ENCODE data around the gene SLC10A2. TPM values are rescaled to one million over a fixed set of nuclear protein-coding genes. Genes with fewer than 3 reads are reported as not detected.
"Not testable (repeated sequence)": the region's sequence is repeated elsewhere in the genome, so short reads cannot be mapped to it uniquely, and the experiment has no call there.

SLC10A2 gene
- total RNA-seq, 2 donors from 2014 or later, result 0.20 to 0.74 TPM

DNA sequence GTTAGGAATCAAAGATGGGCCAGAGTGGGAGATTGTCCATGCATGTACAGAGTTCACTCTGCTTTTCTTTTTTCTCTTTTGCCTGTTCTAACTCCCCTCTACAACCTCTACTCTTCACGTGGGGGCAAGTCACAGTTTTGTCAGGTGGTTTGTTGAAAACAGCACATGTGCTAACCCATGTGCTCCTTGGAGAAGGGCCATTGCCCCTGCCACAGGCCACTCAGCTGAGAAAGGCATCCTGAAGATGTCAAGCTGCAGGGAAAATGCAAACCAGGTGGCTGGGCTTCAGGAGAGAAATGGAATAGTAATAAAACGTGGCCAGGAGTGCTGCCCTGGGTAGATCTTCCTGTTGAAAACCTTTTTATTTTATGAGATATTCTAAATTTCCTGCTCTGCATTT lies 35.3 kb upstream of the SLC10A2 start:
- H3K27me3 ChIP-seq, result no peaks in the 10 kb centered on the region
- no peak overlapping the region for H3K4me3 ChIP-seq
- intact Hi-C loops (cut with DNase I), result no loop called here
- H3K36me3 ChIP-seq, result no peaks in the 10 kb centered on the region
- H3K4me1 ChIP-seq, result no peaks in the 10 kb centered on the region
- TF ChIP-seq, protein P1, sequence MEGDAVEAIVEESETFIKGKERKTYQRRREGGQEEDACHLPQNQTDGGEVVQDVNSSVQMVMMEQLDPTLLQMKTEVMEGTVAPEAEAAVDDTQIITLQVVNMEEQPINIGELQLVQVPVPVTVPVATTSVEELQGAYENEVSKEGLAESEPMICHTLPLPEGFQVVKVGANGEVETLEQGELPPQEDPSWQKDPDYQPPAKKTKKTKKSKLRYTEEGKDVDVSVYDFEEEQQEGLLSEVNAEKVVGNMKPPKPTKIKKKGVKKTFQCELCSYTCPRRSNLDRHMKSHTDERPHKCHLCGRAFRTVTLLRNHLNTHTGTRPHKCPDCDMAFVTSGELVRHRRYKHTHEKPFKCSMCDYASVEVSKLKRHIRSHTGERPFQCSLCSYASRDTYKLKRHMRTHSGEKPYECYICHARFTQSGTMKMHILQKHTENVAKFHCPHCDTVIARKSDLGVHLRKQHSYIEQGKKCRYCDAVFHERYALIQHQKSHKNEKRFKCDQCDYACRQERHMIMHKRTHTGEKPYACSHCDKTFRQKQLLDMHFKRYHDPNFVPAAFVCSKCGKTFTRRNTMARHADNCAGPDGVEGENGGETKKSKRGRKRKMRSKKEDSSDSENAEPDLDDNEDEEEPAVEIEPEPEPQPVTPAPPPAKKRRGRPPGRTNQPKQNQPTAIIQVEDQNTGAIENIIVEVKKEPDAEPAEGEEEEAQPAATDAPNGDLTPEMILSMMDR (IDR thresholded peaks at IDR 0.05), result no peak
- H3K27ac ChIP-seq, result no peak overlapping the region
- H3K9ac ChIP-seq (ENCODE audit: low read depth in 2 of 2, low read length in 2 of 2), result no peak overlapping the region
- DNase-seq, result no peak
- no peaks in the 10 kb centered on the region for H3K9me3 ChIP-seq

DNA sequence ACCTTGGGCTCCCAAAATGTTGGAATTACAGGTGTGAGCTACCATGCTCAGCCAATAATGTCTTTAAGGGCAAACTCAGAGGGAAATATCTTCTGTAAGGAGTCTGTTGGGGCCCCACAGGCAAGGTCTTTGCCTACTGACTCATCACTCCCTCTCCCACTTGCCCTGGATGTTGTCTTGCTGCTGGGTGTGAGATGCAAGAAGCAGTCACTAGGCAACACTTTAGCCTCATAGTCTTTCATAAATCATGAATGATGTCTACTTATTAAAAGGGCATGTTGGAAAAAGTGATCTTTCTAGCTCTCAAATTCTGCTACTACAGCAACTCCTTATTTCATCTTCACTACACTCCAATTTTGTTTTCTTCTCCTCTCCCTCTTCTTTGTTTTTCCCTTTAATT lies 34.6 kb upstream of the SLC10A2 start:
- Histone ChIP-seq H3K9ac (ENCODE audit: low read depth in 2 of 2, low read length in 2 of 2) (no peak overlapping the region), H3K27me3 (no peaks in the 10 kb centered on the region), H3K9me3 (no peaks in the 10 kb centered on the region), H3K4me1 (no peaks in the 10 kb centered on the region), H3K27ac (no peak overlapping the region), H3K4me3 (no peak overlapping the region), H3K36me3 (no peaks in the 10 kb centered on the region)
- no peak for DNase-seq
- TF ChIP-seq, protein P1 (IDR thresholded peaks at IDR 0.05), result no peak
- intact Hi-C loops (cut with DNase I), result no loop called here

- intact Hi-C loops (cut with DNase I), result no loop called here
- no peak for DNase-seq
Measured at GRCh38 chr13:103099722-103100293, 33.6 kb upstream of the SLC10A2 start.

DNA sequence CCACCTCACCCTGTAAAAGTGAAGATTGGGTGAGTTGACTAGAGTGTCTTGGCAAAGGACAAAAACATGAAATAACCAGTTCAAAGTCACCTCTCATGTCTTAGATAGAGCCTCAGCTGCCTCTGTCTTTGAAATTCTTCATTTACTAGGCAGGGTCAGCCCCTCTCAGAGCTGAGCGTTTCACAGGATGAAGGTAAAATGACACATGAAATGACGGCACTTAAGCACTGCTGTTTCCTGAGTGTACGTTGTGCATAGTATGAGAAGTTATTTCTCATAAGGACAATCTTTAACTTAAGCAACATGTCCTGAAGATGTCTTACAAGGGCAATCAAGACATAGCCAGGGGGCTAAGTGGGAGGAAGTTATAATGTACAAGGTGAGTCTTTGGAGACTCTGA lies 32.3 kb upstream of the SLC10A2 start:
- no peak overlapping the region for H3K9ac ChIP-seq (ENCODE audit: low read depth in 2 of 2, low read length in 2 of 2)
- H3K9me3 ChIP-seq, result no peaks in the 10 kb centered on the region
- no peaks in the 10 kb centered on the region for H3K27me3 ChIP-seq
- H3K4me3 ChIP-seq, result no peak overlapping the region
- intact Hi-C loops (cut with DNase I), result no loop called here
- no peak overlapping the region for H3K27ac ChIP-seq
- H3K4me1 ChIP-seq, result no peaks in the 10 kb centered on the region
- TF ChIP-seq, protein P1 (IDR thresholded peaks at IDR 0.05), result no peak
- no peak for DNase-seq
- no peaks in the 10 kb centered on the region for H3K36me3 ChIP-seq

More at GRCh38 chr13:103099722-103100293, 33.6 kb upstream of the SLC10A2 start:
- H3K36me3 ChIP-seq, result no peaks in the 10 kb centered on the region
- H3K9ac ChIP-seq (ENCODE audit: low read depth in 2 of 2, low read length in 2 of 2), result no peak overlapping the region
- no peak overlapping the region for H3K27ac ChIP-seq
- no peak overlapping the region for H3K4me3 ChIP-seq
- H3K27me3 ChIP-seq, result no peaks in the 10 kb centered on the region
- H3K9me3 ChIP-seq, result no peaks in the 10 kb centered on the region
- TF ChIP-seq, protein P1 (IDR thresholded peaks at IDR 0.05), result no peak
- H3K4me1 ChIP-seq, result no peaks in the 10 kb centered on the region

DNA sequence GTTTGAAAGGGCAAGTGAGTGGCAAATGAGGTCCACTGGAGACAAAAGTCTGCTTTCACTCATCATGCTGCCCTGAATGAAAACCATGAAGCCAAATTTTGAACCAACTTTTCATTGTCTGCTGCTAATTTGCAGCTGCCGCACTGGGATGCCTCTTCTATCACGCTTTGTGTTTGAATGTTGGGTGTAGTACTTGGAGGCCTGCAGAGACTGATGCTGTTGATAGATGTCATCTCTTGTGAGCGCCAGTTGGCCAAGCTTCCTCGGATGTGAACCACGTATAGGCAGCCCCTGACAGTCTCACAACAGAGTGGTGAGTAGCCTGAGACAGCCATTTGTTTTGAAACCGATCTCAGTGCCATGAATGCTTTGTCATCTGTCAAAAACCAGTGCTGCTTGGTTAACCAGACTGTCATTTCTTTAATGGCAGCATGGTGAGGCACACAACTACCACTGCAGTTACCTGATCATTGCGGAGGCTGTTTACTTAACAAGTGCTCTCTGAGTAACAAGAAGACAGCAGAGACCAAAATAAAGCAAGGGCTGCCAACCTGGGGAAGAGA lies 31.2 kb upstream of the SLC10A2 start:
- TF ChIP-seq, protein P1 (IDR thresholded peaks at IDR 0.05), result no peak
- no peaks in the 10 kb centered on the region for H3K9me3 ChIP-seq
- H3K4me1 ChIP-seq, result no peaks in the 10 kb centered on the region
- no peaks in the 10 kb centered on the region for H3K36me3 ChIP-seq
- no peak for DNase-seq
- H3K27me3 ChIP-seq, result no peaks in the 10 kb centered on the region
- no peak overlapping the region for H3K9ac ChIP-seq (ENCODE audit: low read depth in 2 of 2, low read length in 2 of 2)
- H3K27ac ChIP-seq, result no peak overlapping the region
- intact Hi-C loops (cut with DNase I), result no loop called here
- H3K4me3 ChIP-seq, result no peak overlapping the region

DNA sequence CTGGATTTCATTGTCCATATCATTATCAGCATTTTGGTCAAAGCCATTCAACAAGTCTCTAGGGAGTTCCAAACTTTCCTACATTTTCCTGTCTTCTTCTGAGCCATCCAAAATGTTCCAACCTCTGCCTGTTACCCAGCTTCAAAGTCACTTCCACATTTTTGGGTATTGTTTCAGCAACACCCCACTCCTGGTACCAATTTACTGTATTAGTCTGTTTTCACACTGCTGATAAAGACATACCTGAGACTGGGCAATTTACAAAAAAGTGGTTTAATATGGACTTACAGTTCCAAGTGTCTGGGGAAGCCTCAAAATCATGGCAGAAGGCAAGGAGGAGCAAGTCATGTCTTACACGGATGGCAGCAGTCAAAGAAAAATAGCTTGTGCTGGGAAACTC lies 27.4 kb upstream of the SLC10A2 start:
- H3K4me3 ChIP-seq; H3K4me1 ChIP-seq; H3K9ac ChIP-seq (ENCODE audit: low read depth in 2 of 2, low read length in 2 of 2); DNase-seq; H3K27ac ChIP-seq; H3K9me3 ChIP-seq; H3K36me3 ChIP-seq; H3K27me3 ChIP-seq; intact Hi-C loops (cut with DNase I): not testable (repeated sequence)
